ENCODE measurements around the gene EEF1AKMT4. TPM values are rescaled to one million over a fixed set of nuclear protein-coding genes. Genes with fewer than 3 reads are reported as not detected.

EEF1AKMT4 gene
- total RNA-seq, 2 experiments from 2014 or later = 18.8 TPM

GRCh38 chr3:184291044-184291737 is 41.7 kb downstream of the EEF1AKMT4 start:
- H2AFZ ChIP-seq (ENCODE audit: low read length) = no peak overlapping the region
- no peak overlapping the region for H3K4me2 ChIP-seq (ENCODE audit: low read length)
- no TSS peak for BruUV-seq (replicated peaks)
- POLR2A ChIA-PET = no interaction called here
- H3K4me1 ChIP-seq (ENCODE audit: insufficient read depth, low read length, poor library complexity, severe bottlenecking) = no peaks in the 10 kb centered on the region
- H4K20me1 ChIP-seq (ENCODE audit: insufficient read depth, low read length) = no peaks in the 10 kb centered on the region
- H3K36me3 ChIP-seq (ENCODE audit: insufficient read depth, low read length) = no peaks in the 10 kb centered on the region
- H3K4me3 ChIP-seq (ENCODE audit: low read depth, low read length, poor library complexity, severe bottlenecking) = no peak overlapping the region
- intact Hi-C loops (cut with micrococcal nuclease; ENCODE audit: unreplicated experiment) = no loop called here
- TF ChIP-seq EZH2phosphoT487 (IDR thresholded peaks at IDR 0.05; ENCODE audit: borderline replicate concordance, low read depth, low read length) = no peak
- no peak for TF ChIP-seq CTCF (conservative IDR thresholded peaks at IDR 0.05; ENCODE audit: low read length)
- H3K27ac ChIP-seq (ENCODE audit: low read depth, low read length, poor library complexity, severe bottlenecking) = no peak overlapping the region
- H3K79me2 ChIP-seq (ENCODE audit: insufficient read depth, low read depth, low read length) = no peaks in the 10 kb centered on the region
- CTCF ChIA-PET (ENCODE audit: unreplicated experiment) = no interaction called here
- DNase-seq (ENCODE audit: low spot score) = no peak
- H3K9me3 ChIP-seq (ENCODE audit: low read length) = no peaks in the 10 kb centered on the region
- no peaks in the 10 kb centered on the region for H3K9me2 ChIP-seq (ENCODE audit: insufficient read depth, low read length)

GRCh38 chr3:184291738-184292445 is 42.4 kb downstream of the EEF1AKMT4 start:
- H3K4me2 ChIP-seq (ENCODE audit: low read length) = no peak overlapping the region
- no TSS peak for BruUV-seq (replicated peaks)
- H3K9me2 ChIP-seq (ENCODE audit: insufficient read depth, low read length) = no peaks in the 10 kb centered on the region
- H3K9me3 ChIP-seq (ENCODE audit: low read length) = no peaks in the 10 kb centered on the region
- ChIA-PET POLR2A (no interaction called here), CTCF (ENCODE audit: unreplicated experiment) (no interaction called here)
- no peak for DNase-seq (ENCODE audit: low spot score)
- intact Hi-C loops (cut with micrococcal nuclease; ENCODE audit: unreplicated experiment) = no loop called here
- H3K4me1 ChIP-seq (ENCODE audit: insufficient read depth, low read length, poor library complexity, severe bottlenecking) = no peaks in the 10 kb centered on the region
- no peaks in the 10 kb centered on the region for H3K36me3 ChIP-seq (ENCODE audit: insufficient read depth, low read length)
- H3K27ac ChIP-seq (ENCODE audit: low read depth, low read length, poor library complexity, severe bottlenecking) = no peak overlapping the region
- no peaks in the 10 kb centered on the region for H4K20me1 ChIP-seq (ENCODE audit: insufficient read depth, low read length)
- H2AFZ ChIP-seq (ENCODE audit: low read length) = no peak overlapping the region
- no peaks in the 10 kb centered on the region for H3K79me2 ChIP-seq (ENCODE audit: insufficient read depth, low read depth, low read length)
- no peak for TF ChIP-seq EZH2phosphoT487 (IDR thresholded peaks at IDR 0.05; ENCODE audit: borderline replicate concordance, low read depth, low read length)
- no peak overlapping the region for H3K4me3 ChIP-seq (ENCODE audit: low read depth, low read length, poor library complexity, severe bottlenecking)

GRCh38 chr3:184295771-184296170 is 46.3 kb downstream of the EEF1AKMT4 start:
- TF ChIP-seq CTCF (conservative IDR thresholded peaks at IDR 0.05; ENCODE audit: low read length) (no peak), EZH2phosphoT487 (IDR thresholded peaks at IDR 0.05; ENCODE audit: borderline replicate concordance, low read depth, low read length) (no peak)
- intact Hi-C loops (cut with micrococcal nuclease; ENCODE audit: unreplicated experiment) = loop anchor here (5.0 kb wide), 1 partner anchor 158 kb away; the partner anchor contains the start of gene EIF2B5
- H3K9me3 ChIP-seq (ENCODE audit: low read length) = no peaks in the 10 kb centered on the region
- no peak overlapping the region for H3K4me3 ChIP-seq (ENCODE audit: low read depth, low read length, poor library complexity, severe bottlenecking)
- ChIA-PET CTCF (ENCODE audit: unreplicated experiment) (no interaction called here), POLR2A (no interaction called here)
- no peak overlapping the region for H2AFZ ChIP-seq (ENCODE audit: low read length)
- peaks cover 12% of the 10 kb centered on the region; the same call in 1 of the 2 replicates for H4K20me1 ChIP-seq (ENCODE audit: insufficient read depth, low read length)
- BruUV-seq (replicated peaks) = no TSS peak
- peaks cover 12% of the 10 kb centered on the region for H3K36me3 ChIP-seq (ENCODE audit: insufficient read depth, low read length)
- peaks cover 12% of the 10 kb centered on the region for H3K4me1 ChIP-seq (ENCODE audit: insufficient read depth, low read length, poor library complexity, severe bottlenecking)
- no peak overlapping the region for H3K27ac ChIP-seq (ENCODE audit: low read depth, low read length, poor library complexity, severe bottlenecking)
- DNase-seq (ENCODE audit: low spot score) = no peak
- no peak overlapping the region for H3K4me2 ChIP-seq (ENCODE audit: low read length)
- no peaks in the 10 kb centered on the region for H3K9me2 ChIP-seq (ENCODE audit: insufficient read depth, low read length)
- peaks cover 16% of the 10 kb centered on the region for H3K79me2 ChIP-seq (ENCODE audit: insufficient read depth, low read depth, low read length)
